HUDEP-2 (cell line): ENCODE results near the gene DSCAM.
"Not testable (repeated sequence)": the region's sequence is repeated elsewhere in the genome, so short reads cannot be mapped to it uniquely, and the experiment has no call there.

Source experiments
- DNase-seq, 76 experiments: peaks; one replicate each; lab custom pipeline; 2025; ENCODE audit not compliant: unreplicated experiment in 76 of 76; lab: John Stamatoyannopoulos, UW

Gene DSCAM

GRCh38 chr21:40041446-40041845, 805.5 kb downstream of the DSCAM start:
- DNase-seq, result no peak

GRCh38 chr21:40033156-40033782, 813.7 kb downstream of the DSCAM start:
- not testable (repeated sequence) for DNase-seq

GRCh38 chr21:40029888-40030287, 817.1 kb downstream of the DSCAM start:
- no peak for DNase-seq

- not testable (repeated sequence) for DNase-seq
These were observed 818.6 kb downstream of the DSCAM start for GRCh38 chr21:40028393-40028792.

GRCh38 chr21:40021558-40022351, 825.2 kb downstream of the DSCAM start:
- DNase-seq, result no peak

GRCh38 chr21:40020651-40021050, 826.3 kb downstream of the DSCAM start:
- no peak for DNase-seq

GRCh38 chr21:40018871-40019475, 828.0 kb downstream of the DSCAM start:
- no peak for DNase-seq

- DNase-seq, result no peak
These were observed 830.3 kb downstream of the DSCAM start for GRCh38 chr21:40016667-40017066.

- no peak for DNase-seq
These were observed 830.7 kb downstream of the DSCAM start for GRCh38 chr21:40016234-40016633.

GRCh38 chr21:40015818-40016217, 831.1 kb downstream of the DSCAM start:
- no peak for DNase-seq

GRCh38 chr21:40014394-40014793, 832.6 kb downstream of the DSCAM start:
- no peak for DNase-seq

GRCh38 chr21:40013001-40013735, 833.8 kb downstream of the DSCAM start:
- DNase-seq, result no peak

- no peak for DNase-seq
These were observed 835.6 kb downstream of the DSCAM start for GRCh38 chr21:40011371-40011770.

GRCh38 chr21:40002978-40003377, 844.0 kb downstream of the DSCAM start:
- DNase-seq, result no peak

GRCh38 chr21:39984286-39984991, 862.5 kb downstream of the DSCAM start:
- DNase-seq, result no peak

GRCh38 chr21:39980241-39980820, 866.6 kb downstream of the DSCAM start:
- no peak for DNase-seq

- no peak for DNase-seq
These were observed 867.6 kb downstream of the DSCAM start for GRCh38 chr21:39979321-39979720.

- DNase-seq, result no peak
These were observed 870.2 kb downstream of the DSCAM start for GRCh38 chr21:39976800-39977199.

- DNase-seq, result no peak
These were observed 873.8 kb downstream of the DSCAM start for GRCh38 chr21:39972976-39973770.
